Medulla oblongata (tissue), 1 donor: ENCODE measurements around the gene MAN2B2.

Experiments used
- DNase-seq: peaks from one replicate; pipeline ENCODE4 v3.0.0-alpha.2; 2015; ENCODE audit errors: extremely low spot score

The MAN2B2 gene

DNA sequence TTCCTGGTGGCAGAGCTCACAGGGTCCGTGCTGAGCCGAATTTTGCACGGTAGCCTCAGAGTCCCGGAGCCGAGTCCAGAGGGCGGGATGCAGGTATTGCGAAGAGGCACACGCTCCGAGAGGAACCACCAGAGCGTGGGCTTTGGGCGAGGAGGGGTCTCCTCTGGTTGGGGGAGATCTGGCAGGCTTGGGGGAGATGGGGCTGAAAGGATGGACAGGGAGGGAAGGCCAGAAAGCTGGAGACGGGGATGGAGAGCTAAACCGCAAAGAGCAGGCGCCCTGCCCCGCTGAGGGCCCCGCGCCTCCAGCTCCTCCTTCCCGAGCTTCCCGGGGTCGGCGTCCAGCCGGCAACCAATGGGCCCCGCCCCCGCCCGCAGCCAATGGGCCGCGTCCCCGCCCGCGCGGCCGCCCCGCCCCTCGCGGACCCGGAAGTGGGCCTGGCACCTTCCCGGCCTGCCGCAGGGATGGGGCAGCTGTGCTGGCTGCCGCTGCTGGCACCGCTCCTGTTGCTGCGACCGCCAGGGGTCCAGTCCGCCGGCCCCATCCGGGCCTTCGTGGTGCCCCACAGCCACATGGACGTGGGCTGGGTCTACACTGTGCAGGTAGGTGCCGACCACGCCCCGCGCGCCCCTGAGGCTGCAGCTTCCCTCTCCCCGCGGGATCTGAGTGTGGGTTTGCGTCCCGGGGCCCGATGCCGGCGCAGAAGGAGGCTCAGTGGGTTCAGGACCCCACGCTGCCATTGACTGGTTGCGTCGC is at the start of gene MAN2B2:
TSS of gene MAN2B2 (plus strand) at position 443 of the 756 bp plus-strand sequence. CDS start at position 465, 22 bp downstream.
- peak; percentile 85 for DNase-seq

DNA sequence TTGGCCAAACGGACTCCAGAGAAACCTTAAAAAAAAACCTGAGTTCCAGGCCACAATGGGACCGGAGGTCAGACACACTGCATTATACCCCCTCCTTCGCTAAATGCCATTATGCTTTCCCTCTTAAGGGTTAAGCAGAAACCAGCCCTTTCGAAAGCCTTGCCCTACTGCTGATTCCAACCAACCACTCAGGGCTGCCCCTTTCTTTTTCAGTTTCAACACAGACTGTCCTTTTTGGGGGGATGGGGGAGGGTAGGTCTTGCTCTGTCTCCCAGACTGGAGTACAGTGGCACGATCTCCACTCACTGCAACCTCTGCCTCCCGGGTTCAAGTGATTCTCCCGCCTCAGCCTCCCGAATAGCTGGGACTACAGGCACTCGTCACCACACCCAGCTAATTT is 49.5 kb upstream of the MAN2B2 start:
- no peak for DNase-seq

DNA sequence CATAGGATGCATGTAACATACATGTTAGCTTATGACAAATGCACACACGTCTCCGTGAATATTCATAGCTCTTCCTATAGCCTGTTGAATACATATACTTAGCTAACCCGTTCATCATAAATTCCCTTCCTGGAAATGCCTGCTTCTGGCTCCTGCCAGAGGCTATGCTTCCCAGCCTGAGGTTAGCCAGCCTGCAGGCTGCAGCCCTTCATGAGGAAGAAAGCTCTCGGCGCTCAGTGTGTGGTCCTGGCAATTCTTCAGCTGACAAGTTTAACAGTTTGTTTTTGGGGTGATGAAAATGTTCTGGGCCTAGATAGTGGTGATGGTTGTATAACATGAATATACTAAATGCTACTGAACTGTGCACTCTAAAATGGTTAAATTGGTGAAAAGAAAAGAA is 48.8 kb upstream of the MAN2B2 start:
- DNase-seq: no peak

GRCh38 chr4:6526671-6527091 is 48.3 kb upstream of the MAN2B2 start:
- DNase-seq: no peak

DNA sequence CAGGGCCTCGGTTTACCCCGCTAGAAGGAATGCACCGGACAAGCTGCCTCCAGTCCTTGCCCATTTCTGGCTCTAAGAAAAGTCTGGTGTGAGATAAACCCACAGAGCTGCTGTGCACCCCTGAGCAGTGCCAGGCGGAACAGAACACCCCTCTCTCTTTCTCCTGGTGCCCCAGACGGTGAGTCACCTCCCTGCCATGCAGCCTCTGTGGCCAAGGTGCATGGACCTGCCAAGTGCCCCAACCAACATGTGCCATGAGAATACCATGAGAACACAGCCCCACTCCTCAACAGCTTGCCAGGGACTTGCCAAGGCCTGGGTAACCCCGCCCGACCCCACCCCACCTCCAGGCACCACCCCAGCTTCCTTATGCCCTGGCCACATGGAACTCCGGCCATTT is 47.7 kb upstream of the MAN2B2 start:
- DNase-seq: no peak

GRCh38 chr4:6527683-6528595 is 47.0 kb upstream of the MAN2B2 start:
- no peak for DNase-seq

GRCh38 chr4:6529021-6529420 is 46.0 kb upstream of the MAN2B2 start:
- DNase-seq: no peak

- no peak for DNase-seq
Observed at GRCh38 chr4:6530301-6530700, 44.7 kb upstream of the MAN2B2 start.

- no peak for DNase-seq
Observed at GRCh38 chr4:6530964-6531363, 44.0 kb upstream of the MAN2B2 start.

DNA sequence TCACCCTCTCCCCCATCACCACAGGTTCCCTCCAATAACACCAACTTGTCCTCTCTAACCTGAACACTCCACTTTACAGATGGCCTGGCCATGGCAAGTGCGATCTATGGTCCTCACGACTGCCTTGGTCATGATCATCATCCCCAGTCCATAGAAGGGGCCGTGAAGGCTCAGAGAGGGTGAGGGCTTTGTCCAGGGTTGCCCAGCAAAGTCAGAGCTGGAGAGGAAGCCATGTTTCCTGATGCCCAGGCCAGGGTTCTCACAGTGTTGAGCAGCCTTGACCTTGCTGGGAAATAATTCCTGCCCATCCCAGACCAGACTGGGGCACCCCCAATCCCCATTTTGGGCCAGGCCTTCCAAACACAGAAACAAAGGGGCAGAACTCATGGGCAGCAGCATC is 42.9 kb upstream of the MAN2B2 start:
- no peak for DNase-seq

DNA sequence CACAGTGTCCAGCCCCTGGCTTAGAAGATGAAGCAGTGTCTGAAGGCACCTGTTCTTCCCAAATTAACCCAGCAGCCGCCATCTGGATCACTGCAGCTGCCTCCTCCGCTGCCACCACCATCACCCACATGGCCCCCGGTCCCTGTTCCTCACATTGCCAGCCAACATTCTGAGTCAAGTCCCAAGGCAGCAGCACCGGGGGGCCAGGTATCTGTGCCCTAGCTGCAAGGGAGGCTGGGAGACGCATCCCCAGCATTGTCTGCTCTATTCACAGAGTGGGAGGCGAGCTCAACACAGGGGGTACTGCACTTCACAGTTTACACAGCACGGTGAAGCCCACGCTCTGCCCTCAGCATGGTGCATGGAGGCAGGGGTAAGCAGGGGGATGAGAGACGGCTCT is 42.3 kb upstream of the MAN2B2 start:
- DNase-seq: no peak

DNA sequence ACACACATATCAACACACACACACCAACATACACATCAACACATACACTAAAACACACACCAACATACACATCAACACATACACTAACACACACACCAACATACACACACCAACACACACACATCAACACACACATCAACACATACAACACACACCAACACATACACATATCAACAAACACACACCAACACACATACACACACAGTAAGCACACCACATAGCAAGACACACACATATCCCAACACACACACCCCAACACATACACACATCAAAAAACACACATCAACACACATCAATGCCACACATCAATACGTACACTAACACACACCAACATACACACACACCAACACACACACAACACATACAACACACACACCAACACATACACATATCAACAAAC is 40.9 kb upstream of the MAN2B2 start:
- DNase-seq: no peak

DNA sequence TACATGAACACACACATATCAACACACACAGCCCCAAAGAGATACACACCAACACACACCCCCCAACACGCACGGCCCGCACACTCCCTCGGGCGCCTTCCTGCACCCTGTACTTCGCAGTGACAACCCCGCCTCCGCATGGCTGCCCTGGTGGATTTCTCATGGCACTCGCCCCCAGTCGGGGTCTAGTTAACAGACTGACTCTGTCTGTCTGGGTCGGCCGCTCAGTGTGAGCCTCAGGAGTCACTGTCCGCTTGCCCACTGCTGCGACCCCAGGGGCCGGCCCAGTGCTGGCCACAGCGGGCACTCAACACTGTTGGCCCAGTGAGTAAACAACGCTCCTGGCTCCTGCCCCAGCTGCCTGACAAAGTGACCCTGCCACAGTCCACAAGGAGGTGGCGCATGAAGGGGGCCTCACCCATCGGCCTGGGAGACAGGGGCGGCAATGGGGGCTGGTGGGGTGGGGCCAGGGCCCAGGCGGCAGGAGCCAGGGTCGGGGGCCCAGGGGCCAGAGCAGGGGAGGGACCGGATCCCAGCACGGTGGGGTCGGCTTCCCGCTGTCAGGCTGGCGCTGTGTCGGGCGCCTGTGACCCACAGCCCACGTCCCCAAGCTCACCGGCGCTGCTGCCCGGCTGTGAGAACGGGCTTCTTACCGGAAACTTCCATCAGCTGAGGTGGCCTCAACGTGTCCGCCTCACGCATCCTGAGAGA is 40.2 kb upstream of the MAN2B2 start:
- DNase-seq: no peak

- DNase-seq: no peak
Observed at GRCh38 chr4:6535329-6535692, 39.7 kb upstream of the MAN2B2 start.

DNA sequence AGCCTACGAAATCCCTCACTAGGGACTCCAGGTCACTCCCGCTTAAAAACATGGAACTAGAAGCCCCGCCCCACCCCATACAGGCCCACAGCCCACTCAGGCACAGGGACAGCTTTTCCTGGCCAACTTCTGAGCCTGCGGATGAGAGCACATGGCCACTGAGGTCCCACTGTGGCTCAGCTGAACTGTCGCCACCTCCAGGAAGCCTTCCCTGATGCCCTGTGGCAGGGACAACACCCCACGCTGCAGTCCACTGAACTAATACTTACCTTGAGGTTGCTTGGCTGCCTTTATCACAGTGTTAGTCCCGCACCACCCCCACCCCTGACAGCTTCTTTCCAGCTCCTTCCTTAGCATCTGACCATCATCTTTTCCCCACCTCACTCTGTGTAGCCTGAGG is 39.3 kb upstream of the MAN2B2 start:
- DNase-seq: no peak

DNA sequence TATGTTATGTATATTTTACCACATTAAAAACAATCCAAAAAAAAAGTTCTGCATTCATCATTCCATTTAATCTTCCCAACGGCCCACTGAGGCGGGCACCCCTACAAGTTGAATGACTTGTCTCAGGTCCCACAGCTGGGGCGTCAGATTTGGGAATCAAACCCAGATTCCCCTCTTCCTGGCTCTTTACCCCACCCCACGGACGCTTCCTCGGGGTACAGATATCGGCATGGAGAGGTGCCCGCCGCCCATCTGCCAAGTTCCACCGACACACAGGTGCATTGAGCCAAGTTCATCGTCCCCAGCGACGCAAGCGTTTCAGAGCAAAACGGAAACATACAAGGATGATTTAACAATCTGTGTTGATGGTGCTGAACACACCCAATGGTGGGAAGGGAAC is 36.9 kb upstream of the MAN2B2 start:
- DNase-seq: no peak

DNA sequence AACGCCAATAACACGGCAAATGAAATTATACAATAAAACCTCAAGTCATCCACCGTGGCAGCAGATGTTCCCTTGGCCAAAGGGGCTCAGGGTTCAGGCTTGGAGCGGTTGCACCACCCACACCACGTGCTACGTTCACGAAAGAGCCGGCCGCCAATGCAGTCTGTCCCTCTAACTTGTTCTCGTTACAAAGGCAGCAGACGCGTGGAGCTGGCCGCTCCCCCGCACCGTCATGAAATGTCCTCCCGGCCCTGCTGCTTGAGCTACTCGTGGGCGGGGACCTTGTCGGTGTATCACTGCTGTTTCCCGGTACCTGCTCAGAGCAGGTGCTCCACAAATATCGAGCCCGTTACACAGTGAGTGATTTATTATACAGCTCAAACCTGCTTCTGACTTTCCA is 36.4 kb upstream of the MAN2B2 start:
- no peak for DNase-seq

DNA sequence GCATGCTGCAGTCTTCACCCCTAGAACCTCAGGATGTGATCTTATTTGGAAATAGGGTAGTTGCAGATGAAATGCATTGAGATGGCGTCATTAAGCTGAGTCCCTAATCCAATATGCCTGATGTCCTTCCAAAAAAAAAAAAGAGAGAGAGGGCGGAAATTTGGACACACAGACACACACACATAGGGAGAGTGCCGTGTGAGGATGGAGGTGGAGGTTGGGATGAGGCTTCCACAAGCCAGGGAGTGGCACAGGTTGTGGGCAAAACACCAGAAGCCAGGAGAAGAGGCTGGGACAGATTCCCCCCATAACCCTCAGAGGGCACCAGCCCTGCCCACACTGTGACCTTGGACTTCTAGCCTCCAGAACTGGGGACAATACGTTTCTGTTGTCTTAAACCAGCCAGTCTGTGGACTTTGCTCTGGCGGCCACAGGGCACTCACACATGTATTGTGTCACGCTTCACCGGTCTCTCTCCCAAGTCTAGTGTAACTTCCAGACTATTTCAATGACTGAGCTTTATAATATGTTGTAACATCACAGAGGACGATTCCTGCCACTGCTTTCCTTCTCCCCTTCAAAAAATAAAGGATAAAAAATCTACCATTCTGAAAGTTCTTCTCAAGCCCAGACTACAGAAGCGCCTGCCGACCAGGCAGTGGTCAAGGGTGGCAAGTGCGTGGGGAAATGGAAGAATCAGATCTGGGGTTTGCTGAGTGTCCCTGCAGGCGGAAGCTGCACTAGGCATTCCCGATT is 35.8 kb upstream of the MAN2B2 start:
- DNase-seq: no peak

DNA sequence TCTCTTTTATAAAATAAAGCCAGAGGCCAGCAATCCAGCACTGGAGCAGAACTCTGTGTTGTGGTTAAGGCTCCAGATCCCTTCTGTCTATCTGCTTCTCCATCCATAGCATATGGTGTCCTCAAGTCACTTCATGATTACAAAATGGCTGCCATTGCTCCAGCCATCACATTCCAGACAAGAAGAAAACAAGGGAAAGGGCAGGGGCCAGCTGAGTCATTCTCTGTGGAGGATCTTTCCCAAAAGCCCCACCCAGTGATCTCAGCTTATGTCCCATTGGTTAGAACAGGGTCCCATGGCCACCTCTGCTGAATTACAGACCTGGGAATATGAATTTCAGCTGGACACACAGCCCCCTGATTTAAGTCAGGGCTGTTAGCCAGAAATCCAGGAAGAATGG is 34.1 kb upstream of the MAN2B2 start:
- no peak for DNase-seq

DNA sequence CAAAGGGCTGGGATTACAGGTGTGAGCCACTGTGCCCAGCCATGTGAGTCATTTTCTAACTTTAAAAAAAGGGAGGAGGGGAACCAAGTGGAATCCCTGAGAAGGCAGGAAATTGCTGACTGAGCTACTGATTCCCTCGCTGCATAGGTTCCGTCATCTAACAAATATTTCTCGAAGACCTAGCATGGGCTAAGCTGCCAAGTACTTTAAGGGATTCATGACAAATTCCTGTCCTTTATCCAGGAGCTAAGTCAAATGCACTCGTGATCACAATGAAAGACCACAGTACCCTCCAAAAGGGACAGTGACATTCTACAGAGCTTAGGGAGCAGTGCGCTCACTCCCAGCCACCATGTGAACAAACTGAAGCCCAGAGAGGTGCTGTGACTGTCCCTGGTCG is 33.2 kb upstream of the MAN2B2 start:
- no peak for DNase-seq

DNA sequence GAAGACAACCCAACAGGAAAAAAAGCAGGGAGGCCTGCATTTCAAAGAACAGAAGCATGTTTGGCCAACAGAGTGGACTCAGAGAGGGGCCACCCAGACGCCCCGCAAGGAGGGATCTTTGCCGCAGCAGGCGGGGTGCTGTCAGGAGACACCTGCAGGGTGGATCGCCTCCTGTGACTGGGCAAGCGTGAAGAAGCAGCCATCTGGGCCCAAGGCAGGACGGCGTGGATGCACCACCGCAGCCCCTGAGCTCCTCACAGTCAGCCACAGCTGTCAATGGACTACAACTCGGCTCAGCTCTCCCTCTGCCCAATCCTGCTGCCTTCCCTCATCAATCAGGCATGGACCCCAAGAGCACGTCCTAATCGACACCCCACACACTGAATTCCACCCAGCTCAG is 32.0 kb upstream of the MAN2B2 start:
- no peak for DNase-seq

DNA sequence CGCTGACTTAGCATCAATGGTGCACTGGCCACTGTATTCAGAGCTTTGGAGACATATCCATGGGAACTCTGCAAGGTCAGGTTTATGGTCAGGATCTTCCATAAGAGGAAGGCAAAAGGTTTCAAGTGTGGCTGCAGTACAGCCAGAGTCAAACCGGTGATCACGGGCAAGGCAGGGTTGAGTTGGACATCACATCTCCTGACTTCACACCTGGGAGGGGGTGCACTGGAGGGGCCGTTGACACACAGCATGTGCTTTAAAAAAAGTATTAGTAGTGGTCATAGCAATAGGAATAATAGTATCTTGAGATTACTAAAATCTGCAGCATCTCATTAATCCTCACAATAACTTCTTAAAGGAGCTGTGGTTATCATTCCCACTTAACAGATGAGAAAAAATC is 28.9 kb upstream of the MAN2B2 start:
- DNase-seq: no peak
